Neural cell (in vitro differentiated cells): ENCODE measurements around the gene IGF2R. TPM values are rescaled to one million over a fixed set of nuclear protein-coding genes. Genes with fewer than 3 reads are reported as not detected.

Experiments
- H2AFZ ChIP-seq: fragments of 200-600, 300-800 bp; sonication (generic), shearing (Covaris generic); 2 replicates; pipeline ENCODE4 v1.6.0; 2014; ENCODE audit warnings: low read depth, mild to moderate bottlenecking, antibody characterized with exemption, low read length, moderate library complexity
- H3F3A ChIP-seq: fragments of 200-600 bp; shearing (Covaris generic); 2 replicates; pipeline ENCODE4 v1.6.1; 2016; ENCODE audit warnings: mild to moderate bottlenecking, moderate library complexity, mixed read lengths, antibody characterized with exemption, low read length; ENCODE audit not compliant: insufficient read depth, poor library complexity, severe bottlenecking
- H3K27ac ChIP-seq: fragments of 200-600, 300-800 bp; sonication (generic), shearing (Covaris generic); 2 replicates; pipeline ENCODE4 v1.5.1; 2014; ENCODE audit warnings: mild to moderate bottlenecking, low read length, moderate library complexity
- H3K27me3 ChIP-seq: fragments of 300-800, 200-600 bp; sonication (generic), shearing (Covaris generic); 2 replicates; pipeline ENCODE4 v1.6.0; 2014; ENCODE audit warnings: mild to moderate bottlenecking, low read depth, low read length, moderate library complexity; ENCODE audit not compliant: insufficient read depth
- H3K36me3 ChIP-seq: fragments of 300-800, 200-600 bp; sonication (generic), shearing (Covaris generic); 2 replicates; pipeline ENCODE4 v1.5.1; 2014; ENCODE audit warnings: mild to moderate bottlenecking, antibody characterized with exemption, low read length, moderate library complexity; ENCODE audit not compliant: insufficient read depth
- H3K4me2 ChIP-seq: fragments of 300-800, 200-600 bp; sonication (generic), shearing (Covaris generic); 2 replicates; pipeline ENCODE4 v1.6.0; 2014; ENCODE audit warnings: mild to moderate bottlenecking, low read length
- H3K4me3 ChIP-seq: fragments of 300-800, 200-600 bp; sonication (generic), shearing (Covaris generic); 2 replicates; pipeline ENCODE4 v1.5.1; 2014; ENCODE audit warnings: mild to moderate bottlenecking, low read length, moderate library complexity
- H3K79me2 ChIP-seq: fragments of 200-600 bp; shearing (Covaris generic); replicated peaks from 2 replicates; pipeline ENCODE4 v1.6.0; 2014; ENCODE audit warnings: mild to moderate bottlenecking, low read length, moderate library complexity; ENCODE audit not compliant: insufficient read depth
- H3K9ac ChIP-seq: fragments of 300-800, 200-600 bp; sonication (generic), shearing (Covaris generic); 2 replicates; pipeline ENCODE4 v1.6.1; 2016; ENCODE audit warnings: mild to moderate bottlenecking, low read length, mixed read lengths
- H3K9me2 ChIP-seq: fragments of 200-600 bp; shearing (Covaris generic); 2 replicates; pipeline ENCODE4 v1.6.1; 2016; ENCODE audit warnings: mild to moderate bottlenecking, low read length, mixed read lengths; ENCODE audit not compliant: insufficient read depth
- H3K9me3 ChIP-seq: fragments of 200-600, 300-800 bp; sonication (generic), shearing (Covaris generic); 2 replicates; pipeline ENCODE4 v1.6.1; 2016; ENCODE audit warnings: mild to moderate bottlenecking, mixed run types, low read length, moderate library complexity, mixed read lengths
- H4K20me1 ChIP-seq: fragments of 200-600 bp; shearing (Covaris generic); 2 replicates; pipeline ENCODE4 v1.6.1; 2016; ENCODE audit warnings: mild to moderate bottlenecking, mixed run types; ENCODE audit not compliant: insufficient read depth
- EP300 ChIP-seq: fragments of 450-650 bp; conservative IDR thresholded peaks from 2 replicates; pipeline ENCODE4 v1.6.1; 2014; ENCODE audit warnings: antibody characterized with exemption, mild to moderate bottlenecking, moderate library complexity; ENCODE audit not compliant: poor library complexity, severe bottlenecking
- EZH2 ChIP-seq: fragments of 200-600, 300-800 bp; shearing (Covaris generic), sonication (generic); IDR thresholded peaks from 2 replicates; pipeline ENCODE4 v1.6.1; 2014; ENCODE audit warnings: antibody characterized with exemption, low read length, borderline replicate concordance, mild to moderate bottlenecking; ENCODE audit not compliant: insufficient read depth, poor library complexity, severe bottlenecking
- MXI1 ChIP-seq: fragments of 450-650 bp; conservative IDR thresholded peaks from 2 replicates; pipeline ENCODE4 v1.6.1; 2014; ENCODE audit warnings: antibody characterized with exemption, mild to moderate bottlenecking; ENCODE audit not compliant: poor library complexity, severe bottlenecking
- POLR2AphosphoS5 ChIP-seq: IDR thresholded peaks from 2 replicates; pipeline ENCODE4 v1.6.1; 2012
- RAD21 ChIP-seq: fragments of 450-650 bp; conservative IDR thresholded peaks from 2 replicates; pipeline ENCODE4 v1.6.1; 2014; ENCODE audit warnings: antibody characterized with exemption, mild to moderate bottlenecking, moderate library complexity
- SMC3 ChIP-seq: fragments of 450-650 bp; conservative IDR thresholded peaks from 2 replicates; pipeline ENCODE4 v1.6.1; 2014; ENCODE audit warnings: antibody characterized with exemption, mild to moderate bottlenecking, moderate library complexity; ENCODE audit not compliant: poor library complexity
- TAF1 ChIP-seq: IDR thresholded peaks from 2 replicates; pipeline ENCODE4 v1.6.1; 2012; ENCODE audit warnings: low read depth
- polyA plus RNA-seq: library from polyadenylated mRNA; depleted of rRNA; stranded (reverse); fragments of >200 nt; gene quantifications from 2 replicates; pipeline ENCODE4 v1.2.3, GENCODE V29; 2014
- TF ChIP-seq, protein P1 (sequence below): IDR thresholded peaks from 2 replicates; pipeline ENCODE4 v1.6.1; 2012; ENCODE audit warnings: borderline replicate concordance
- TF ChIP-seq, protein P2 (sequence below): fragments of 450-650 bp; IDR thresholded peaks from 2 replicates; pipeline ENCODE4 v1.5.1; 2014; ENCODE audit warnings: antibody characterized with exemption, mild to moderate bottlenecking, moderate library complexity; ENCODE audit not compliant: poor library complexity, severe bottlenecking

IGF2R gene
- polyA plus RNA-seq, 1 donor from 2014 or later = 15.0 TPM

DNA sequence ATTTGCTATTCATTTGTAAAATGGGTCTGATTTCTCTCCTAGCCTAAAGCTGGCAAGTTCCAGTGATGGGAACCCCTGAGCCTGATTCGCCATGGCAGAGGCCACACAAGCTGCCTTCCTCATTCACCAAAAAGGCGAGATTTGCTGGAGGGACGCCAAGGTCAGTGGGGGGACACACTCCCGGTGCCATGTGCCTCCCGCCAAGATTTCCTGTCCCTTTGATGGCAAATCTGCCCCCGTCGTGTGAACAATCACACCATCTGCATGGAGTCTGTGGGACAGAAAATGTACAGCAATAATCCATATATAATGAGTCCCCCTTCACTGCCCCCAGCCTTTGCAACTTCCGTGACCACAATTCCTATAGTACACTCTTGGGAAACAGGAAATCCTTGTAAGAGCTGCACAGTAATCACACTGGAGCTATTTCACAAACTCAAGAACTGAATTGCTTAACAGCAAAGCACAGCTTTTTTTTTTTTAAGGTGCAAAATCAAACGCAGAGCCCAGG lies 15.7 kb upstream of the IGF2R start:
- H3K4me2 ChIP-seq = no peak overlapping the region
- H2AFZ ChIP-seq = no peak overlapping the region
- no peaks in the 10 kb centered on the region for H3F3A ChIP-seq
- H4K20me1 ChIP-seq = no peaks in the 10 kb centered on the region
- no peaks in the 10 kb centered on the region for H3K79me2 ChIP-seq
- H3K9ac ChIP-seq = no peak overlapping the region
- no peak overlapping the region for H3K4me3 ChIP-seq
- H3K27me3 ChIP-seq = no peaks in the 10 kb centered on the region
- no peaks in the 10 kb centered on the region for H3K9me2 ChIP-seq
- TF ChIP-seq EZH2 = no peak
- no peak for TF ChIP-seq EP300
- TF ChIP-seq, protein P1, sequence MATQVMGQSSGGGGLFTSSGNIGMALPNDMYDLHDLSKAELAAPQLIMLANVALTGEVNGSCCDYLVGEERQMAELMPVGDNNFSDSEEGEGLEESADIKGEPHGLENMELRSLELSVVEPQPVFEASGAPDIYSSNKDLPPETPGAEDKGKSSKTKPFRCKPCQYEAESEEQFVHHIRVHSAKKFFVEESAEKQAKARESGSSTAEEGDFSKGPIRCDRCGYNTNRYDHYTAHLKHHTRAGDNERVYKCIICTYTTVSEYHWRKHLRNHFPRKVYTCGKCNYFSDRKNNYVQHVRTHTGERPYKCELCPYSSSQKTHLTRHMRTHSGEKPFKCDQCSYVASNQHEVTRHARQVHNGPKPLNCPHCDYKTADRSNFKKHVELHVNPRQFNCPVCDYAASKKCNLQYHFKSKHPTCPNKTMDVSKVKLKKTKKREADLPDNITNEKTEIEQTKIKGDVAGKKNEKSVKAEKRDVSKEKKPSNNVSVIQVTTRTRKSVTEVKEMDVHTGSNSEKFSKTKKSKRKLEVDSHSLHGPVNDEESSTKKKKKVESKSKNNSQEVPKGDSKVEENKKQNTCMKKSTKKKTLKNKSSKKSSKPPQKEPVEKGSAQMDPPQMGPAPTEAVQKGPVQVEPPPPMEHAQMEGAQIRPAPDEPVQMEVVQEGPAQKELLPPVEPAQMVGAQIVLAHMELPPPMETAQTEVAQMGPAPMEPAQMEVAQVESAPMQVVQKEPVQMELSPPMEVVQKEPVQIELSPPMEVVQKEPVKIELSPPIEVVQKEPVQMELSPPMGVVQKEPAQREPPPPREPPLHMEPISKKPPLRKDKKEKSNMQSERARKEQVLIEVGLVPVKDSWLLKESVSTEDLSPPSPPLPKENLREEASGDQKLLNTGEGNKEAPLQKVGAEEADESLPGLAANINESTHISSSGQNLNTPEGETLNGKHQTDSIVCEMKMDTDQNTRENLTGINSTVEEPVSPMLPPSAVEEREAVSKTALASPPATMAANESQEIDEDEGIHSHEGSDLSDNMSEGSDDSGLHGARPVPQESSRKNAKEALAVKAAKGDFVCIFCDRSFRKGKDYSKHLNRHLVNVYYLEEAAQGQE = no peak
- TF ChIP-seq POLR2AphosphoS5 = no peak
- TF ChIP-seq RAD21 = no peak
- TF ChIP-seq, protein P2, sequence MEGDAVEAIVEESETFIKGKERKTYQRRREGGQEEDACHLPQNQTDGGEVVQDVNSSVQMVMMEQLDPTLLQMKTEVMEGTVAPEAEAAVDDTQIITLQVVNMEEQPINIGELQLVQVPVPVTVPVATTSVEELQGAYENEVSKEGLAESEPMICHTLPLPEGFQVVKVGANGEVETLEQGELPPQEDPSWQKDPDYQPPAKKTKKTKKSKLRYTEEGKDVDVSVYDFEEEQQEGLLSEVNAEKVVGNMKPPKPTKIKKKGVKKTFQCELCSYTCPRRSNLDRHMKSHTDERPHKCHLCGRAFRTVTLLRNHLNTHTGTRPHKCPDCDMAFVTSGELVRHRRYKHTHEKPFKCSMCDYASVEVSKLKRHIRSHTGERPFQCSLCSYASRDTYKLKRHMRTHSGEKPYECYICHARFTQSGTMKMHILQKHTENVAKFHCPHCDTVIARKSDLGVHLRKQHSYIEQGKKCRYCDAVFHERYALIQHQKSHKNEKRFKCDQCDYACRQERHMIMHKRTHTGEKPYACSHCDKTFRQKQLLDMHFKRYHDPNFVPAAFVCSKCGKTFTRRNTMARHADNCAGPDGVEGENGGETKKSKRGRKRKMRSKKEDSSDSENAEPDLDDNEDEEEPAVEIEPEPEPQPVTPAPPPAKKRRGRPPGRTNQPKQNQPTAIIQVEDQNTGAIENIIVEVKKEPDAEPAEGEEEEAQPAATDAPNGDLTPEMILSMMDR = no peak
- H3K27ac ChIP-seq = no peak overlapping the region
- no peaks in the 10 kb centered on the region for H3K36me3 ChIP-seq
- no peaks in the 10 kb centered on the region for H3K9me3 ChIP-seq

DNA sequence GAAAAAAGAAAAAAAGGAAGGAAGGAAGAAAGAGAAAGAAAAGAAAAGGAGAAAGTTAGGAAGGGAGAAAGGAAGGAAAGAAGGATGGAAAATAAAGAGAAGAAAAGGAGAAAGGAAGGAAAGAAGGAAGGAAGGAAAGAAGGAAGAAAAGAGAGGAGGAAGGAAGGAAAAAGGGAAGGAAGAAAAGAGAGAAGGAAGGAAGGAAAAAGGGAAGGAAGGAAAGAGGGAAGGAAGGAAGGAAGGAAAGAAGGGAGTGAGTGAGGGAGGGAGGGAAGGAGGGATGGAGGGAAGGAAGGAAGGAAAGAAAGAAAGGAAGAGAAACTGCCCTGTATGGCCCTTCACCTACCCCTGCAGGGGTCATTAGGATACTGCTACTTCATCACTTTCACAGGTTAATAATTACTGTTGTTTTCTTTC lies 12.9 kb upstream of the IGF2R start:
- TF ChIP-seq SMC3 (no peak), MXI1 (no peak), EP300 (no peak), RAD21 (no peak), TAF1 (no peak), EZH2 (no peak), POLR2AphosphoS5 (no peak)
- TF ChIP-seq, protein P2 = no peak
- TF ChIP-seq, protein P1 = no peak
- Histone ChIP-seq H3K9me3 (no peaks in the 10 kb centered on the region), H3K27me3 (no peaks in the 10 kb centered on the region), H2AFZ (no peak overlapping the region), H3K9ac (no peak overlapping the region), H4K20me1 (no peaks in the 10 kb centered on the region), H3K79me2 (no peaks in the 10 kb centered on the region), H3F3A (no peaks in the 10 kb centered on the region), H3K27ac (no peak overlapping the region), H3K9me2 (no peaks in the 10 kb centered on the region), H3K4me3 (no peak overlapping the region), H3K4me2 (no peak overlapping the region), H3K36me3 (no peaks in the 10 kb centered on the region)
